IMR-90 (cell line): ENCODE results near the gene DMRT2. TPM values are rescaled to one million over a fixed set of nuclear protein-coding genes. Genes with fewer than 3 reads are reported as not detected.

ENCODE experiments used
- ATAC-seq: fragments of 200-7000 bp; cut with Tn5 transposase; 2 replicates; pipeline ENCODE4 v1.9.1; 2020; ENCODE audit warnings: low read depth, mild to moderate bottlenecking, moderate library complexity
- BruUV-seq: library from RNA; stranded (reverse); fragments of 400-500 nt; replicated peaks from 2 replicates; lab custom pipeline; 2021; lab: Mats Ljungman, UMichigan
- CTCF ChIA-PET: fragments of 300-600 bp; formaldehyde crosslinking; extraction: SDS; loops from one replicate; lab custom pipeline; 2021; ENCODE audit warnings: antibody characterized with exemption; lab: Yijun Ruan, JAX
- POLR2A ChIA-PET: fragments of 300-600 bp; sonication (Branson Sonifier 250); formaldehyde crosslinking; loops from one replicate; lab custom pipeline; 2022; ENCODE audit warnings: antibody characterized with exemption; ENCODE audit not compliant: unreplicated experiment; lab: Charles Lee
- DNase-seq: peaks from one replicate; pipeline ENCODE4 v3.0.0; 2013
- H2AFZ ChIP-seq: replicated peaks from 2 replicates; pipeline ENCODE3; 2013; ENCODE audit warnings: low read length, mild to moderate bottlenecking; ENCODE audit not compliant: poor library complexity
- H2AK5ac ChIP-seq: 2 replicates; pipeline ENCODE4 v1.6.1; 2013; ENCODE audit warnings: low read depth, low read length, inconsistent platforms
- H2AK9ac ChIP-seq: replicated peaks from 2 replicates; pipeline ENCODE3; 2013; ENCODE audit warnings: mild to moderate bottlenecking, low read depth, low read length, moderate library complexity; ENCODE audit not compliant: poor library complexity
- H2BK120ac ChIP-seq: 2 replicates; pipeline ENCODE4 v1.6.1; 2013; ENCODE audit warnings: low read depth, low read length, inconsistent platforms
- H2BK15ac ChIP-seq: 3 replicates; pipeline ENCODE4 v1.6.1; 2013; ENCODE audit warnings: low read depth, low read length, inconsistent platforms
- H2BK20ac ChIP-seq: 2 replicates; pipeline ENCODE4 v1.6.1; 2013; ENCODE audit warnings: low read depth, mild to moderate bottlenecking, inconsistent platforms, low read length, moderate library complexity
- H2BK5ac ChIP-seq: 2 replicates; pipeline ENCODE4 v1.6.1; 2013; ENCODE audit warnings: mild to moderate bottlenecking, low read depth, low read length, inconsistent platforms; ENCODE audit not compliant: poor library complexity, severe bottlenecking
- H3K14ac ChIP-seq: replicated peaks from 2 replicates; pipeline ENCODE4 v1.6.1; 2013; ENCODE audit warnings: low read depth, low read length, inconsistent platforms
- H3K18ac ChIP-seq: 2 replicates; pipeline ENCODE4 v1.6.1; 2013; ENCODE audit warnings: low read depth, low read length, control low read depth
- H3K23ac ChIP-seq: 2 replicates; pipeline ENCODE4 v1.6.1; 2013; ENCODE audit warnings: low read depth, low read length, inconsistent platforms
- H3K27ac ChIP-seq: 2 replicates; pipeline ENCODE4 v1.5.1; 2013; ENCODE audit warnings: mild to moderate bottlenecking, control low read depth, low read length; ENCODE audit not compliant: insufficient read depth
- H3K27me3 ChIP-seq: 2 replicates; pipeline ENCODE4 v1.6.1; 2013; ENCODE audit warnings: low read length; ENCODE audit not compliant: control insufficient read depth, insufficient read depth
- H3K36me3 ChIP-seq: 2 replicates; pipeline ENCODE4 v1.6.1; 2013; ENCODE audit warnings: low read length, mixed read lengths; ENCODE audit not compliant: control insufficient read depth, insufficient read depth
- H3K4ac ChIP-seq: 2 replicates; pipeline ENCODE4 v1.6.1; 2013; ENCODE audit warnings: low read depth, low read length, inconsistent platforms
- H3K4me1 ChIP-seq: 2 replicates; pipeline ENCODE4 v1.6.1; 2013; ENCODE audit warnings: low read length, mixed read lengths; ENCODE audit not compliant: control insufficient read depth, insufficient read depth
- H3K4me2 ChIP-seq: 2 replicates; pipeline ENCODE4 v1.6.1; 2013; ENCODE audit warnings: low read depth, mild to moderate bottlenecking, control low read depth, low read length, moderate library complexity
- H3K4me3 ChIP-seq: 2 replicates; pipeline ENCODE4 v1.5.1; 2013; ENCODE audit warnings: low read depth, mild to moderate bottlenecking, control low read depth, low read length, moderate library complexity; ENCODE audit not compliant: insufficient read depth
- H3K56ac ChIP-seq: 2 replicates; pipeline ENCODE4 v1.6.1; 2013; ENCODE audit warnings: low read length, inconsistent platforms; ENCODE audit not compliant: insufficient read depth; ENCODE audit errors: extremely low read depth
- H3K79me1 ChIP-seq, 2 experiments: 2 replicates each; pipeline ENCODE4 v1.6.1; 2013; ENCODE audit warnings: low read length in 2 of 2, inconsistent platforms in 1 of 2, low read depth in 1 of 2
- H3K9ac ChIP-seq: 2 replicates; pipeline ENCODE4 v1.6.1; 2013; ENCODE audit warnings: low read depth, low read length, control low read depth
- H3K9me1 ChIP-seq: 2 replicates; pipeline ENCODE4 v1.6.1; 2013; ENCODE audit warnings: low read length, inconsistent platforms; ENCODE audit not compliant: insufficient read depth
- H3K9me3 ChIP-seq: 2 replicates; pipeline ENCODE4 v1.6.1; 2013; ENCODE audit warnings: low read length; ENCODE audit not compliant: control insufficient read depth, insufficient read depth
- H4K20me1 ChIP-seq: 2 replicates; pipeline ENCODE4 v1.6.1; 2013; ENCODE audit warnings: low read length, inconsistent platforms; ENCODE audit not compliant: insufficient read depth
- H4K5ac ChIP-seq: 2 replicates; pipeline ENCODE4 v1.6.1; 2013; ENCODE audit warnings: mild to moderate bottlenecking, low read depth, low read length, control low read depth
- H4K8ac ChIP-seq, 2 experiments: 2 replicates each; pipeline ENCODE4 v1.6.1; 2013; ENCODE audit warnings: low read depth in 2 of 2, low read length in 2 of 2, control low read depth in 1 of 2, inconsistent platforms in 1 of 2
- H4K91ac ChIP-seq: 2 replicates; pipeline ENCODE4 v1.6.1; 2013; ENCODE audit warnings: low read depth, low read length, inconsistent platforms; ENCODE audit not compliant: insufficient read depth
- BHLHE40 ChIP-seq: fragments of 150-350 bp; IDR thresholded peaks from 2 replicates; pipeline ENCODE4 v1.6.1; 2016; ENCODE audit warnings: mild to moderate bottlenecking, low read depth, low read length
- CTCF ChIP-seq: conservative IDR thresholded peaks from 2 replicates; pipeline ENCODE4 v1.5.1; 2012; ENCODE audit warnings: mild to moderate bottlenecking, low read depth, low read length, improper control_type of control experiment
- FOS ChIP-seq: fragments of 150-350 bp; IDR thresholded peaks from 2 replicates; pipeline ENCODE4 v1.6.1; 2016; ENCODE audit warnings: low read depth, low read length
- MAFK ChIP-seq: IDR thresholded peaks from 2 replicates; pipeline ENCODE4 v1.6.1; 2012; ENCODE audit warnings: low read depth, low read length, improper control_type of control experiment
- MXI1 ChIP-seq: IDR thresholded peaks from 2 replicates; pipeline ENCODE4 v1.6.1; 2012; ENCODE audit warnings: low read depth, mild to moderate bottlenecking, low read length, moderate library complexity, borderline replicate concordance
- POLR2A ChIP-seq: IDR thresholded peaks from 2 replicates; pipeline ENCODE4 v1.6.1; 2012; ENCODE audit warnings: mild to moderate bottlenecking, low read depth, low read length
- RFX5 ChIP-seq: IDR thresholded peaks from 2 replicates; pipeline ENCODE4 v1.8.0; 2012; ENCODE audit warnings: low read depth, mild to moderate bottlenecking, low read length, moderate library complexity
- SMC3 ChIP-seq: fragments of 150-350 bp; IDR thresholded peaks from 2 replicates; pipeline ENCODE4 v1.6.1; 2016; ENCODE audit warnings: low read depth, mild to moderate bottlenecking, antibody characterized with exemption, low read length, moderate library complexity
- WGBS, 2 experiments: methylation state at CpG; one replicate each; pipeline versions ENCODE4 v1.1.5 to v1.1.7; 2013; ENCODE audit warnings: missing lambda C conversion rate in 2 of 2; ENCODE audit not compliant: insufficient read length in 1 of 2; ENCODE audit errors: extremely low coverage in 2 of 2; 5-methylcytosine and 5-hydroxymethylcytosine counted together
- dilution Hi-C: fragments of 300-500 bp; cut with HindIII; formaldehyde crosslinking; loops from one replicate; pipeline ENCODE4 v1.14.3; 2018; ENCODE audit warnings: low sequenced_read_pairs; ENCODE audit not compliant: unreplicated experiment
- in situ Hi-C: fragments of 300-500 bp; cut with MboI; formaldehyde crosslinking; loops from 3 replicates; pipeline ENCODE4 v1.14.3; 2019; ENCODE audit warnings: low sequenced_read_pairs, inconsistent platforms, mixed read lengths
- intact Hi-C: fragments of 100-400 bp; cut with micrococcal nuclease; formaldehyde crosslinking; loops from 2 replicates; pipeline ENCODE4 v1.10.0; 2022
- polyA plus RNA-seq, 3 experiments: library from polyadenylated mRNA; depleted of rRNA; stranded (reverse); fragments of >200 nt; gene quantifications; 2 replicates each; pipeline ENCODE4 v1.2.3, GENCODE V29; 2012; ENCODE audit warnings: low replicate concordance in 1 of 3
- total RNA-seq: library from RNA; depleted of rRNA; stranded (reverse); fragments of >200 nt; gene quantifications from 2 replicates; pipeline ENCODE4 v1.2.3, GENCODE V29; 2012

The DMRT2 gene
- total and polyA plus RNA-seq, 2 of the 4 experiments (the other 2 are of a cell fraction): not detected

GRCh38 chr9:1055166-1055565 is 5.0 kb downstream of the DMRT2 start:
- Histone ChIP-seq H3K14ac (no peak overlapping the region), H2BK5ac (no peak overlapping the region), H3K27ac (no peak overlapping the region), H3K9me1 (no peaks in the 10 kb centered on the region), H3K36me3 (no peaks in the 10 kb centered on the region), H4K20me1 (no peaks in the 10 kb centered on the region), H2AK5ac (no peak overlapping the region), H4K91ac (no peak overlapping the region), H3K27me3 (peaks cover 39% of the 10 kb centered on the region), H2BK20ac (no peak overlapping the region), H3K18ac (no peak overlapping the region), H3K9ac (no peak overlapping the region), H4K8ac (no peak overlapping the region), H3K23ac (no peak overlapping the region), H2BK15ac (no peak overlapping the region), H2AFZ (no peak overlapping the region), H3K4me3 (no peak overlapping the region), H3K9me3 (peaks cover 6% of the 10 kb centered on the region; the same call in 1 of the 2 replicates), H4K5ac (no peak overlapping the region), H3K79me1 (no peaks in the 10 kb centered on the region), H3K4me2 (no peak overlapping the region), H3K56ac (no peak overlapping the region), H3K4ac (no peak overlapping the region), H2AK9ac (no peak overlapping the region), H3K4me1 (no peaks in the 10 kb centered on the region), H2BK120ac (no peak overlapping the region)
- ChIA-PET CTCF (interaction anchor here (1.2 kb wide), 1 partner anchor 14 kb away, joined by 4 read pairs; no protein-coding TSS in a partner anchor), POLR2A (no interaction called here)
- no peak for ATAC-seq
- TF ChIP-seq FOS (no peak), MXI1 (no peak), POLR2A (no peak), MAFK (no peak), BHLHE40 (no peak), RFX5 (no peak), CTCF (no peak), SMC3 (no peak)
- no CpG with 5 or more reads among the region's 5 CpGs for WGBS, 2 experiments
- DNase-seq: no peak
- intact Hi-C loops: no loop called here
- dilution Hi-C loops: no loop called here
- no TSS peak for BruUV-seq
- in situ Hi-C loops: no loop called here
